H1 (cell line): Measurements from ENCODE around the gene STAT4.

ENCODE experiments used
- CBX5 ChIP-seq: fragments of 300-800, 300-1000 bp; sonication (generic); IDR thresholded peaks from 2 replicates; pipeline ENCODE4 v1.7.1; 2016; ENCODE audit warnings: antibody characterized with exemption, low read length, low read depth
- TF ChIP-seq, protein P1 (sequence below), 3 experiments: IDR thresholded peaks; 1 replicate in 2 of 3; 2 replicates in 1 of 3; pipeline versions ENCODE4 v1.5.1 to v1.6.1; 2011; ENCODE audit warnings: low read length in 3 of 3, mild to moderate bottlenecking in 3 of 3, inconsistent platforms in 2 of 3, low read depth in 1 of 3, moderate library complexity in 1 of 3; ENCODE audit not compliant: insufficient read depth in 1 of 3; ENCODE audit errors: control extremely low read depth in 1 of 3

DNA sequence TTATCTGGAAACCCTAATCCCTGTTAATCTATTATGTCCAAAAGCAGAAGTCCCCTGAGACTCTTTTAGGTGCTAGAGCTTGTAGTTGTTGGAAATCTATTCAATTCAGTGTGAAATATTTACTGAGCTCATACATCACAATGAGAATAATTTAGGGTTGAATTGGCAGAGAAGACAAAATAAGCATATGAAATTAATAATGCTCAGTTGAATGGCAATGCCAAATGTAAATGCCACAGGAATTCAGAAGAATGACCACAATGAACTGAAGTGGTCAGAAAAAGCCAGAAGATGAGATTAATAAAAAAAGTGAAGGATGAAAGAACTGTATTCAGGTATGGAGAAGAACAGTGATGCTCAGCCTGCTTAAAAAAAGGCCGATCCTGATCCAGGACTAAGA is 8.0 kb upstream of the STAT4 start:
- TF ChIP-seq, protein P1, sequence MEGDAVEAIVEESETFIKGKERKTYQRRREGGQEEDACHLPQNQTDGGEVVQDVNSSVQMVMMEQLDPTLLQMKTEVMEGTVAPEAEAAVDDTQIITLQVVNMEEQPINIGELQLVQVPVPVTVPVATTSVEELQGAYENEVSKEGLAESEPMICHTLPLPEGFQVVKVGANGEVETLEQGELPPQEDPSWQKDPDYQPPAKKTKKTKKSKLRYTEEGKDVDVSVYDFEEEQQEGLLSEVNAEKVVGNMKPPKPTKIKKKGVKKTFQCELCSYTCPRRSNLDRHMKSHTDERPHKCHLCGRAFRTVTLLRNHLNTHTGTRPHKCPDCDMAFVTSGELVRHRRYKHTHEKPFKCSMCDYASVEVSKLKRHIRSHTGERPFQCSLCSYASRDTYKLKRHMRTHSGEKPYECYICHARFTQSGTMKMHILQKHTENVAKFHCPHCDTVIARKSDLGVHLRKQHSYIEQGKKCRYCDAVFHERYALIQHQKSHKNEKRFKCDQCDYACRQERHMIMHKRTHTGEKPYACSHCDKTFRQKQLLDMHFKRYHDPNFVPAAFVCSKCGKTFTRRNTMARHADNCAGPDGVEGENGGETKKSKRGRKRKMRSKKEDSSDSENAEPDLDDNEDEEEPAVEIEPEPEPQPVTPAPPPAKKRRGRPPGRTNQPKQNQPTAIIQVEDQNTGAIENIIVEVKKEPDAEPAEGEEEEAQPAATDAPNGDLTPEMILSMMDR (IDR thresholded peaks at IDR 0.05; ENCODE audit: control extremely low read depth in 1 of 3, insufficient read depth in 1 of 3, low read depth in 1 of 3, low read length in 3 of 3), result no peak
- no peak for TF ChIP-seq CBX5
